ENCODE measurements around the gene HDC.

The HDC gene

DNA sequence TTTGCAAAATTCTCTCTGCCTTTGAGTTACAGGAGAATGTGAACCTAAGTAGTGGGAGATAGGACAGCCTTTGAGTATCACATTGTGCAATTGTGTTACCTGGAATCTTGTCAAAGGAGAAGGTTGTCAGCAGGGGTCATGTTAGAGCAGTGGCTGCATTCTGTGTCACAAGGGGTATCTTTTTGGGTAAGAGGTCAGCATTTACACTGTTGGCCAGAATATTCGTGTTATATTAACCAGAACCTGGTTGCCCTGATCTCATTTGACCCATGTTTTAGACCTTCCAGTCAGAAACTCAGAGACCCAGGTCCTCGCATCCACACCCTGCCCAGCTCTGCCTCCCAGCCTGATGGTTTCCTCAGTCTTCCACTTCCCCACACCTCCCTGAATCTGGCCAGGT is 27.3 kb downstream of the HDC start:
- no peak overlapping the region for H3K4me2 ChIP-seq (ENCODE audit: low read depth, low read length)
- no peaks in the 10 kb centered on the region for H4K20me1 ChIP-seq (ENCODE audit: insufficient read depth, low read length)
- no peak overlapping the region for H2AFZ ChIP-seq (ENCODE audit: low read length)
- H3K4me3 ChIP-seq (ENCODE audit: low read length) = no peak overlapping the region
- H3K27me3 ChIP-seq (replicated peaks; ENCODE audit: insufficient read depth, low read length) = no peaks in the 10 kb centered on the region
- no peak overlapping the region for H3K27ac ChIP-seq (ENCODE audit: low read length)
- no peak overlapping the region for H3K9ac ChIP-seq (ENCODE audit: low read length)
- H3K9me2 ChIP-seq (replicated peaks; ENCODE audit: insufficient read depth, low read length) = no peaks in the 10 kb centered on the region
- H3K4me1 ChIP-seq (ENCODE audit: low read length) = no peaks in the 10 kb centered on the region
- H3K79me2 ChIP-seq (ENCODE audit: low read length) = no peaks in the 10 kb centered on the region
- no peaks in the 10 kb centered on the region for H3K9me3 ChIP-seq (replicated peaks; ENCODE audit: insufficient read depth, low read length)
- no peak for DNase-seq
- TF ChIP-seq CTCF (IDR thresholded peaks at IDR 0.05; ENCODE audit: low read length) (no peak), EZH2 (optimal IDR thresholded peaks at IDR 0.05; ENCODE audit: low read depth, low read length) (no peak), EZH2phosphoT487 (IDR thresholded peaks at IDR 0.05; ENCODE audit: low read length) (no peak)
- H3F3A ChIP-seq (ENCODE audit: insufficient read depth, low read length) = no peaks in the 10 kb centered on the region
- H3K36me3 ChIP-seq (replicated peaks; ENCODE audit: insufficient read depth, low read length) = no peaks in the 10 kb centered on the region

DNA sequence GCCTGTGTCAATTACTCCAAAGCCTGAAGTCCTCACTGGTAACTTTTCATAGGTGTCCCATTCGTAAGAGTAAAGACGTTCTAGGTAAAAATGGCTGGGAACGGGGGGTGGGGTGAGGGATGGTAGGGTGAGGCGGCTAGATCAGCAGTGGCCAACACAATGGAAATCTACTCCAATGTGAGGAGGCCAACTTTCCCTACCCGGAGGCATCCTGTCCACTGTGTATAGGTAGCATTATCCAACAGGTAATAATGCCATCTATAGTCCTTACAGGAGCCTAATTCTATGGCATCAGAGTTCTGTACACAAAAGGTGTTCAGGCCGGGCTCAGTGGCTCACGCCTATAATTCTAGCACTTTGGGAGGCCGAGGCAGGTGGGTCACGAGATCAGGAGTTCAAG is 29.1 kb downstream of the HDC start:
- no peaks in the 10 kb centered on the region for H3K36me3 ChIP-seq (replicated peaks; ENCODE audit: insufficient read depth, low read length)
- no peak overlapping the region for H3K4me2 ChIP-seq (ENCODE audit: low read depth, low read length)

GRCh38 chr15:50235794-50236193 is 29.7 kb downstream of the HDC start:
- Histone ChIP-seq H3K27me3 (replicated peaks; ENCODE audit: insufficient read depth, low read length) (no peaks in the 10 kb centered on the region), H3F3A (ENCODE audit: insufficient read depth, low read length) (no peaks in the 10 kb centered on the region), H3K9me2 (replicated peaks; ENCODE audit: insufficient read depth, low read length) (no peaks in the 10 kb centered on the region), H4K20me1 (ENCODE audit: insufficient read depth, low read length) (no peaks in the 10 kb centered on the region), H3K4me2 (ENCODE audit: low read depth, low read length) (no peak overlapping the region), H3K9me3 (replicated peaks; ENCODE audit: insufficient read depth, low read length) (no peaks in the 10 kb centered on the region), H3K79me2 (ENCODE audit: low read length) (no peaks in the 10 kb centered on the region), H3K27ac (ENCODE audit: low read length) (no peak overlapping the region), H3K9ac (ENCODE audit: low read length) (no peak overlapping the region), H3K4me1 (ENCODE audit: low read length) (no peaks in the 10 kb centered on the region), H3K4me3 (ENCODE audit: low read length) (no peak overlapping the region), H2AFZ (ENCODE audit: low read length) (no peak overlapping the region), H3K36me3 (replicated peaks; ENCODE audit: insufficient read depth, low read length) (no peaks in the 10 kb centered on the region)
- no peak for DNase-seq
- no peak for TF ChIP-seq CTCF (IDR thresholded peaks at IDR 0.05; ENCODE audit: low read length)
- TF ChIP-seq EZH2 (optimal IDR thresholded peaks at IDR 0.05; ENCODE audit: low read depth, low read length) = no peak
- TF ChIP-seq EZH2phosphoT487 (IDR thresholded peaks at IDR 0.05; ENCODE audit: low read length) = no peak

More for the DNA sequence above, 29.1 kb downstream of the HDC start:
- no peak overlapping the region for H3K9ac ChIP-seq (ENCODE audit: low read length)
- H3K9me3 ChIP-seq (replicated peaks; ENCODE audit: insufficient read depth, low read length) = no peaks in the 10 kb centered on the region
- H3K27me3 ChIP-seq (replicated peaks; ENCODE audit: insufficient read depth, low read length) = no peaks in the 10 kb centered on the region
- no peaks in the 10 kb centered on the region for H4K20me1 ChIP-seq (ENCODE audit: insufficient read depth, low read length)
- H3K9me2 ChIP-seq (replicated peaks; ENCODE audit: insufficient read depth, low read length) = no peaks in the 10 kb centered on the region
- no peak for DNase-seq
- no peaks in the 10 kb centered on the region for H3K79me2 ChIP-seq (ENCODE audit: low read length)
- H2AFZ ChIP-seq (ENCODE audit: low read length) = no peak overlapping the region
- no peak overlapping the region for H3K27ac ChIP-seq (ENCODE audit: low read length)
- no peaks in the 10 kb centered on the region for H3K4me1 ChIP-seq (ENCODE audit: low read length)
- H3F3A ChIP-seq (ENCODE audit: insufficient read depth, low read length) = no peaks in the 10 kb centered on the region
- TF ChIP-seq CTCF (IDR thresholded peaks at IDR 0.05; ENCODE audit: low read length) = no peak
- no peak for TF ChIP-seq EZH2phosphoT487 (IDR thresholded peaks at IDR 0.05; ENCODE audit: low read length)
- no peak for TF ChIP-seq EZH2 (optimal IDR thresholded peaks at IDR 0.05; ENCODE audit: low read depth, low read length)
- H3K4me3 ChIP-seq (ENCODE audit: low read length) = no peak overlapping the region

All from MM.1S (cell line).